NCI-H1930 (cell line): ENCODE results near the gene RAB35.

Source experiments
- DNase-seq, 2 experiments: peaks; one replicate each; lab custom pipeline; 2025; lab: John Stamatoyannopoulos, UW

The RAB35 gene

GRCh38 chr12:120103371-120103770 lies 13.2 kb downstream of the RAB35 start:
- no peak for DNase-seq

GRCh38 chr12:120103044-120103338 lies 13.6 kb downstream of the RAB35 start:
- no peak for DNase-seq

GRCh38 chr12:120102189-120103043 lies 14.1 kb downstream of the RAB35 start:
- no peak for DNase-seq

GRCh38 chr12:120101617-120102016 lies 14.9 kb downstream of the RAB35 start:
- no peak for DNase-seq

GRCh38 chr12:120101182-120101581 lies 15.4 kb downstream of the RAB35 start:
- DNase-seq = no peak

- DNase-seq = no peak
Observed at GRCh38 chr12:120100630-120101029, 15.9 kb downstream of the RAB35 start.

- no peak for DNase-seq
Observed at GRCh38 chr12:120099738-120100137, 16.8 kb downstream of the RAB35 start.

GRCh38 chr12:120098756-120099470 lies 17.6 kb downstream of the RAB35 start:
- DNase-seq = no peak

GRCh38 chr12:120096671-120097202 lies 19.8 kb downstream of the RAB35 start:
- DNase-seq = no peak

- DNase-seq = no peak
Observed at GRCh38 chr12:120095736-120096135, 20.8 kb downstream of the RAB35 start.

GRCh38 chr12:120095331-120095730 lies 21.2 kb downstream of the RAB35 start:
- DNase-seq = no peak

- DNase-seq = no peak
Observed at GRCh38 chr12:120094485-120094884, 22.1 kb downstream of the RAB35 start.

GRCh38 chr12:120093592-120094355 lies 22.8 kb downstream of the RAB35 start:
- no peak for DNase-seq

- no peak for DNase-seq
Observed at GRCh38 chr12:120093336-120093591, 23.3 kb downstream of the RAB35 start.

GRCh38 chr12:120092551-120093335 lies 23.8 kb downstream of the RAB35 start:
- DNase-seq = no peak

- DNase-seq = no peak
Observed at GRCh38 chr12:120091371-120092090, 25.0 kb downstream of the RAB35 start.

GRCh38 chr12:120090626-120091295 lies 25.8 kb downstream of the RAB35 start:
- no peak for DNase-seq

GRCh38 chr12:120090206-120090605 lies 26.3 kb downstream of the RAB35 start:
- no peak for DNase-seq

- no peak for DNase-seq
Observed at GRCh38 chr12:120089796-120090195, 26.8 kb downstream of the RAB35 start.

- DNase-seq = no peak
Observed at GRCh38 chr12:120089105-120089504, 27.4 kb downstream of the RAB35 start.
